Suprapubic skin (tissue), 4 donors: ENCODE results near the gene NACC2. TPM values are rescaled to one million over a fixed set of nuclear protein-coding genes. Genes with fewer than 3 reads are reported as not detected.

Source experiments
- DNase-seq, 2 donors: peaks; one replicate each; pipeline ENCODE4 v3.0.0-alpha.2; 2019; ENCODE audit warnings: low spot score in 2 of 2
- H3K27ac ChIP-seq: fragments of 200-600 bp; sonication (generic); one replicate; pipeline ENCODE4 v1.5.1; 2019
- H3K27me3 ChIP-seq: fragments of 200-600 bp; sonication (generic); one replicate; pipeline ENCODE4 v1.5.1; 2019
- H3K36me3 ChIP-seq: fragments of 200-600 bp; sonication (generic); one replicate; pipeline ENCODE4 v1.5.1; 2019
- H3K4me1 ChIP-seq: fragments of 200-600 bp; sonication (generic); one replicate; pipeline ENCODE4 v1.5.1; 2019
- H3K4me3 ChIP-seq: fragments of 200-600 bp; sonication (generic); one replicate; pipeline ENCODE4 v1.5.1; 2019; ENCODE audit warnings: mild to moderate bottlenecking
- H3K9me3 ChIP-seq: fragments of 200-600 bp; sonication (generic); one replicate; pipeline ENCODE4 v1.5.1; 2019
- CTCF ChIP-seq, 2 donors: fragments of 200-600 bp in 1 of 2; fragments of 450-650 bp in 1 of 2; sonication (generic) in 1 of 2; IDR thresholded peaks; one replicate each; pipeline ENCODE4 v1.5.1; 2016 to 2019; ENCODE audit warnings: antibody characterized with exemption in 2 of 2, mild to moderate bottlenecking in 1 of 2, moderate library complexity in 1 of 2
- EP300 ChIP-seq: sonication (generic); formaldehyde crosslinking; IDR thresholded peaks from one replicate; pipeline ENCODE4 v1.6.1; 2017; ENCODE audit warnings: antibody characterized with exemption
- POLR2A ChIP-seq, 2 donors: fragments of 450-650 bp; IDR thresholded peaks; one replicate each; pipeline ENCODE4 v1.6.1; 2017; ENCODE audit warnings: antibody characterized with exemption in 2 of 2, mild to moderate bottlenecking in 2 of 2, moderate library complexity in 2 of 2
- POLR2AphosphoS5 ChIP-seq, 3 donors: sonication (generic); formaldehyde crosslinking; IDR thresholded peaks; one replicate each; pipeline ENCODE4 v1.6.1; 2017; ENCODE audit warnings: antibody characterized with exemption in 3 of 3
- WGBS: methylation state at CpG from one replicate; pipeline ENCODE4 v1.1.5; 2018; 5-methylcytosine and 5-hydroxymethylcytosine counted together
- total RNA-seq, 4 donors: library from RNA; depleted of rRNA; stranded (reverse); fragments of >200 nt; gene quantifications; one replicate each; pipeline ENCODE4 v1.1.0, GENCODE V29; 2016

Gene NACC2
- total RNA-seq, 4 donors from 2014 or later: 12.1 to 14.9 (median 13.7) TPM

- Histone ChIP-seq H3K4me1 (peaks cover 19% of the 10 kb centered on the region), H3K27ac (no peak overlapping the region)
Observed at GRCh38 chr9:136013524-136014034, 81.5 kb downstream of the NACC2 start.

GRCh38 chr9:136013116-136013515 is 82.0 kb downstream of the NACC2 start:
- Histone ChIP-seq H3K9me3 (no peaks in the 10 kb centered on the region), H3K4me1 (peaks cover 19% of the 10 kb centered on the region), H3K27ac (peak overlapping the region; percentile 67), H3K36me3 (peaks cover 46% of the 10 kb centered on the region), H3K4me3 (no peak overlapping the region), H3K27me3 (no peaks in the 10 kb centered on the region)
- WGBS: 98% methylated on average over 9 of the region's 22 CpGs
- TF ChIP-seq POLR2AphosphoS5 (IDR thresholded peaks at IDR 0.05) (no peak), CTCF (IDR thresholded peaks at IDR 0.05) (no peak), POLR2A (IDR thresholded peaks at IDR 0.05) (no peak), EP300 (no peak)
- DNase-seq: no peak

More at GRCh38 chr9:136013524-136014034, 81.5 kb downstream of the NACC2 start:
- WGBS: 96% methylated on average over 17 of the region's 21 CpGs
- TF ChIP-seq POLR2AphosphoS5 (IDR thresholded peaks at IDR 0.05) (no peak), POLR2A (IDR thresholded peaks at IDR 0.05) (no peak), CTCF (IDR thresholded peaks at IDR 0.05) (no peak), EP300 (no peak)
- Histone ChIP-seq H3K27me3 (no peaks in the 10 kb centered on the region), H3K4me3 (no peak overlapping the region), H3K36me3 (peaks cover 46% of the 10 kb centered on the region), H3K9me3 (no peaks in the 10 kb centered on the region)
- DNase-seq: no peak

- TF ChIP-seq POLR2AphosphoS5 (IDR thresholded peaks at IDR 0.05) (no peak), POLR2A (IDR thresholded peaks at IDR 0.05) (no peak), EP300 (no peak), CTCF (IDR thresholded peaks at IDR 0.05) (no peak)
- no peak for DNase-seq
- H3K4me3 ChIP-seq: no peak overlapping the region
- peaks cover 49% of the 10 kb centered on the region for H3K36me3 ChIP-seq
- H3K9me3 ChIP-seq: no peaks in the 10 kb centered on the region
- H3K27me3 ChIP-seq: no peaks in the 10 kb centered on the region
- peak overlapping the region; percentile 67 for H3K27ac ChIP-seq
- 70% methylated on average over 18 of the region's 18 CpGs for WGBS
- peaks cover 19% of the 10 kb centered on the region for H3K4me1 ChIP-seq
Observed at GRCh38 chr9:136012651-136013050, 82.4 kb downstream of the NACC2 start.

- DNase-seq: no peak
- Histone ChIP-seq H3K4me3 (no peak overlapping the region), H3K4me1 (peaks cover 19% of the 10 kb centered on the region), H3K27ac (peak overlapping the region; percentile 67), H3K9me3 (no peaks in the 10 kb centered on the region), H3K27me3 (no peaks in the 10 kb centered on the region), H3K36me3 (peaks cover 49% of the 10 kb centered on the region)
- no peak for TF ChIP-seq EP300
- TF ChIP-seq POLR2A (IDR thresholded peaks at IDR 0.05): no peak
- TF ChIP-seq POLR2AphosphoS5 (IDR thresholded peaks at IDR 0.05): peak in 1 of 3 donors; percentile 58
- 86% methylated on average over 40 of the region's 59 CpGs for WGBS
Observed at GRCh38 chr9:136011703-136012496, 83.2 kb downstream of the NACC2 start.

GRCh38 chr9:136011376-136011702 is 83.8 kb downstream of the NACC2 start:
- Histone ChIP-seq H3K9me3 (no peaks in the 10 kb centered on the region), H3K4me1 (peaks cover 19% of the 10 kb centered on the region), H3K36me3 (peaks cover 49% of the 10 kb centered on the region), H3K27ac (peak overlapping the region; percentile 67), H3K4me3 (no peak overlapping the region), H3K27me3 (no peaks in the 10 kb centered on the region)
- WGBS: 83% methylated on average over 6 of the region's 25 CpGs
- TF ChIP-seq EP300 (no peak), POLR2AphosphoS5 (IDR thresholded peaks at IDR 0.05) (no peak), CTCF (IDR thresholded peaks at IDR 0.05) (no peak), POLR2A (IDR thresholded peaks at IDR 0.05) (no peak)
- no peak for DNase-seq
